Gastrocnemius medialis (tissue), 4 donors: Measurements from ENCODE around the gene MSI2.

Experiments used
- CTCF ChIP-seq, 5 experiments: fragments of 450-650 bp in 3 of 5; fragments of 200-600 bp in 2 of 5; sonication (generic) in 2 of 5; IDR thresholded peaks in 4 of 5; conservative IDR thresholded peaks in 1 of 5; 1 replicate in 4 of 5; 2 replicates in 1 of 5; pipeline ENCODE4 v1.5.1; 2016 to 2019; ENCODE audit warnings: antibody characterized with exemption in 5 of 5, mild to moderate bottlenecking in 3 of 5, moderate library complexity in 3 of 5
- POLR2A ChIP-seq, 2 donors: fragments of 450-650 bp; IDR thresholded peaks; one replicate each; pipeline ENCODE4 v1.6.1; 2017; ENCODE audit warnings: antibody characterized with exemption in 2 of 2, mild to moderate bottlenecking in 2 of 2, moderate library complexity in 2 of 2

GRCh38 chr17:57561072-57561861 lies 304.9 kb downstream of the MSI2 start:
- TF ChIP-seq CTCF (IDR thresholded peaks at IDR 0.05 in 4 of 5, conservative IDR thresholded peaks at IDR 0.05 in 1 of 5) (no peak), POLR2A (IDR thresholded peaks at IDR 0.05) (no peak)
